GM19324 (cell line): ENCODE measurements around the gene TSKU.
"Not testable (repeated sequence)": the region's sequence is repeated elsewhere in the genome, so short reads cannot be mapped to it uniquely, and the experiment has no call there.

ENCODE experiments used
- ATAC-seq: cut with Tn5 transposase; IDR thresholded peaks from one replicate; pipeline ENCODE4 v1.9.1; 2021; ENCODE audit warnings: mild to moderate bottlenecking, moderate library complexity; ENCODE audit not compliant: unreplicated experiment, low FRiP score

TSKU gene

DNA sequence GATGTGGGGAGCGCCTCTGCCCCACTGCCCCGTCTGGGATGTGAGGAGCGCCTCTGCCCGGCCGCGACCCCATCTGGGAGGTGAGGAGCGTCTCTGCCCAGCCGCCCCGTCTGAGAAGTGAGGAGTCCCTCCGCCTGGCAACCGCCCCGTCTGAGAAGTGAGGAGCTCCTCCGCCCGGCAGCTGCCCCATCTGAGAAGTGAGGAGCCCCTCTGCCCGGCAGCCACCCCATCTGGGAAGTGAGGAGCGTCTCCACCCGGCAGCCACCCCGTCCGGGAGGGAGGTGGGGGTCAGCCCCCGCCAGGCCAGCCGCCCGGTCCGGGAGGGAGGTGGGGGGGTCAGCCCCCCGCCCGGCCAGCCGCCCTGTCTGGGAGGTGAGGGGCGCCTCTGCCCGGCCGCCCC is 38.2 kb downstream of the TSKU start:
- ATAC-seq: not testable (repeated sequence)

DNA sequence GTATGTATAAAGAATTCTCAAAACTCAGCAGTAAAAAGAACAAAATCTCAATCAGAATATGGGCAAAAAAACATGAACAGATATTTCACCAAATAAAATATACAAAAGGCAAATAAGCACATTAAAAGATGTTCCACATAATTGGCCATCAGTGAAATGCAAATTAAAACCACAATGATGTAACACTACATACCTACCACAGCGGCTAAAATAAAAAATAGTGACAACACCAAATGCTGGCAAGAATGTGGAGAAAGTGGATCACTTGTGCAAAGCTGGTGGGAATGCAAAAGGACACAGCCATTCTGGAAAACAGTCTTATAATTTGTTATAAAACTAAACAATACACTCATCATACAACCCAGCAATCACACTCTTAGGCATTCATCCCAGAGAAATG is 39.2 kb downstream of the TSKU start:
- ATAC-seq: no peak

DNA sequence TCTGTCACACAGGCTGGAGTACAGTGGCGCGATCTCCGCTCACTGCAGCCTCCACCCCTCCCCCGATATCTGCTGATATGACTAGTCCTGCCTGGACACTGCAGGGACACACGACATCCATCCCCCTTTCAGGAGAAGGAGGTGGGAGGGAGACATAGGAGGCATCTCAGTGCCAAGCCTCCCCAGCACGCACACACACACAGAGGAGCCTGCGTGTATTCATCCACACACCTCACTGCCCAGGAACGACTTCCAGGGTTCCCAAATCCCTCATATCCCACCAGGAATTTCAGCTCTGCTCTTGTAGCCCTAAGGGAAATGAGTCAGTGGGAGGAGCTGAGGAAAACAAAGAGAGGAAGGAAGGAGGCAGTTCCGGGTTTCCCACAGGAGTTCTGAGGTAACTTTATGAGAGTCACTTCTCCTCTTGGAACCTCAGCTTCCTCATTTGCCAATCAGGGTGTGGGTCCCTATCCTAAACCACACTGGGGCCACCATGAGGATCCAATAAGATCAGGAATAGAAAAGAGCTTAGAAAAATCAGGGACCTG is 40.4 kb downstream of the TSKU start:
- no peak for ATAC-seq

DNA sequence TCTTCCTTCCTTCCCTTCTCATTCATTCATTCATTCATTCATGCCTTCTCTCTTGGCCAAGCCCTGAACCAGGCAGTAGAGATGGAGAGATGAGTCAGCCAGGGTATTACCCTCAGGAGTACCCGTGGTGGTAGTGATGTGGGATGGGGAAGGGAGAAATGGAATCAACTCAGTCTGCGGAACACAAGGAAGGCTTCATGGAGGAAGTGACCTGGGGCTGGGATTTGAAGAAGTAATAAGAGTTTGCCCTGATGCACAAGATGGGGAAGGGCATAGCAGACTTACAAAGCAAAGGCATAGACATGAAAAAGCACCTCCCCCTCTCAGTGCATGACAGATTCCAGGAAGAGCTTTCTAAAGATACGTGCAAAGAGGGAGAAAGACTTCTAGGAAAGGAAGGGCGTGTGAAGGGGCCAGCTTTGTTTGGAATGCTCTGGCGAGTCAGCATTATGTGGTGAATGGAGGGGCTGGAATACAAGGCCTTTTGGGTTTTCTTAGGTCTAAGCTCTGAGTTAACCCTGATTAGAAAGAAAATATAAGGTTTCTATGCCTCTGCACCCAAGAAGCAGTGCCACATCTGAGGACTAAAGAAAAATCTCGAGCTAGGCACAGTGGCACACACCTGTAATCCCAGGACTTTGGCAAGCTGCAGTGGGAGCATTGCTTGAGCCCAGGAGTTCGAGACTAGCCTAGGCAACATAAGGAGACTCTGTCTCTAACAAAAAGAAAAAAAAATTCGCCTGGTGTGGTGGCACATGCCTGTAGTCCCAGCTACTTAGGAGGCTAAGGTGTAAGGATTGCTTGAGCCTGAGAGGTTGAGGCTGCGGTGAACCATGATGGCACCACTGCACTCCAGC is 41.2 kb downstream of the TSKU start:
- ATAC-seq: no peak

DNA sequence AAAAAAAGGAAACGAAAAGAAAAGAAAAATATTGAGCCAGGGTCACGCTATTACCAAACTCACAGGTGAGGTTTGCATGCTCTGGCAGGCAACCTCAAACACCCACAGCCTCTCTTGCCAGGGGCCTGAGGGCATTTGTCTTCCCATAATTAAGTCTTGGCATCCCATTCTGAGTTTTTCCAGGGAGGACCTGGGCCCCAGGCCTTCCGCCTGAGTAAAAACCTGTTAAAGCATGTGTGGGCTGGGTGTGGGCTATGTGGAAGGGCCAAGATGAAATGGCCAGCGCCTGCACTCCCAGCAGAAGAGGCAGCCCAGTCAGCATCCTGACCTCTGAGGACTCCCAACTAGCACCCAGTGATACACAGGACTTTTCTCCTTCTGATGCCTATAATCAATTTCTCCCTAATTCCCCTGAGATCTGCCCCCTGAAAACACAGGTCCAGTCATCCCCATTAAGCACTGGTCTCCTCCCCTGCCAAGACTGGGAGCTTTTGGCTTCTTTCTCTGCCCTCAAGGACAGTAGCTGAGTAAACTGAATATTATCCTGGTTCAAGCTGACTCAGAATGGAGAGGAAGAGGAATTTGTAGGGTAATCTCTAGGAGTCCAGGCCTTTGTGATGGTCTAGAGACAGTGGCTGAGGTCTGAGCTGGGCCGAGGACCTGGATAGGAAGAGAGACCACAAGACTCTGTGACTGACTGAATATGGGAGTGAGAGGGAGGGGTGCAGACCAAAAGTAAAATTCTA is 42.0 kb downstream of the TSKU start:
- no peak for ATAC-seq

DNA sequence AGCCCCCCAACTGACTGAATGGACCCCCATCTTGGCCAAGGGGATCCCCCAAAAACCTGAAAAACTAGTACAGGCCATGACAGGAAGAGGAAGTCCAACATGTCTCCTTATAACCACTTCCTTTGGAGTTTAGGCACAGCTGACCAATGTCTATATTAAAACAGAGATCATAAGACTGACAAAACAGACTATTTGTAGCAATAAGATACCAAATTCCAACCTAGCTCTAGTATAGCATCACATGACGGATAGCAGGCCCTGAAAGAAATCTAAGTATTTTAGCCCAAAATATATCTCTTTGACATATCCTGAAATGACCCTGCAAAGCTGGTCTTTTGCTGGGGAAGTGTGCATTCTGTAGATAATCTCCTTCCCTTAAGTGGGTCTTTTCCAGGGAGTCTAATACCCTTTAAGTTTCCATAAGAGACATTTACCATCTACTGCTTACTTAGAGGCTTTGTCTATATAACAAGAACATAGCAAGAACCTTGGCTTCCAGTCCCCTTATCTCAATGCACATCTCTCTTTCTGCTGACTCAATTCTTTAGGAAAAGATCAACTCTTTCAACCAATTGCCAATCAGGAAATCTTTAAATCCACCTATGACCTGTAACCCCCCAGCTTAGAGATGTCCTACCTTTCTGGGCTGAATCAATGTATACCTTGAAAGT is 42.7 kb downstream of the TSKU start:
- ATAC-seq: no peak

DNA sequence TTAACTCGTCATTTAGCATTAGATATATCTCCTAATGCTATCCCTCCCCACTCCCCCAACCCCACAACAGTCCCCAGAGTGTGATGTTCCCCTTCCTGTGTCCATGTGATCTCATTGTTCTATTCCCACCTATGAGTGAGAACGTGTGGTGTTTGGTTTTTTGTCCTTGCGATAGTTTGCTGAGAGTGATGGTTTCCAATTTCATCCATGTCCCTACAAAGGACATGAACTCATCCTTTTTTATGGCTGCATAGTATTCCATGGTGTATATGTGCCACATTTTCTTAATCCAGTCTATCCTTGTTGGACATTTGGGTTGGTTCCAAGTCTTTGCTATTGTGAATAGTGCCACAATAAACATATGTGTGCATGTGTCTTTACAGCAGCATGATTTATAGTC is 43.4 kb downstream of the TSKU start:
- ATAC-seq: not testable (repeated sequence)

DNA sequence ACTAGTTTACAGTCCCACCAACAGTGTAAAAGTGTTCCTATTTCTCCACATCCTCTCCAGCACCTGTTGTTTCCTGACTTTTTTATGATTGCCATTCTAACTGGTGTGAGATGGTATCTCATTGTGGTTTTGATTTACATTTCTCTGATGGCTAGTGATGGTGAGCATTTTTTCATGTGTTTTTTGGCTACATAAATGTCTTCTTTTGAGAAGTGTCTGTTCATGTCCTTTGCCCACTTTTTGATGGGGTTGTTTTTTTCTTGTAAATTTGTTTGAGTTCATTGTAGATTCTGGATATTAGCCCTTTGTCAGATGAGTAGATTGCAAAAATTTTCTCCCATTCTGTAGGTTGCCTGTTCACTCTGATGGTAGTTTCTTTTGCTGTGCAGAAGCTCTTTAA is 43.8 kb downstream of the TSKU start:
- ATAC-seq: not testable (repeated sequence)

DNA sequence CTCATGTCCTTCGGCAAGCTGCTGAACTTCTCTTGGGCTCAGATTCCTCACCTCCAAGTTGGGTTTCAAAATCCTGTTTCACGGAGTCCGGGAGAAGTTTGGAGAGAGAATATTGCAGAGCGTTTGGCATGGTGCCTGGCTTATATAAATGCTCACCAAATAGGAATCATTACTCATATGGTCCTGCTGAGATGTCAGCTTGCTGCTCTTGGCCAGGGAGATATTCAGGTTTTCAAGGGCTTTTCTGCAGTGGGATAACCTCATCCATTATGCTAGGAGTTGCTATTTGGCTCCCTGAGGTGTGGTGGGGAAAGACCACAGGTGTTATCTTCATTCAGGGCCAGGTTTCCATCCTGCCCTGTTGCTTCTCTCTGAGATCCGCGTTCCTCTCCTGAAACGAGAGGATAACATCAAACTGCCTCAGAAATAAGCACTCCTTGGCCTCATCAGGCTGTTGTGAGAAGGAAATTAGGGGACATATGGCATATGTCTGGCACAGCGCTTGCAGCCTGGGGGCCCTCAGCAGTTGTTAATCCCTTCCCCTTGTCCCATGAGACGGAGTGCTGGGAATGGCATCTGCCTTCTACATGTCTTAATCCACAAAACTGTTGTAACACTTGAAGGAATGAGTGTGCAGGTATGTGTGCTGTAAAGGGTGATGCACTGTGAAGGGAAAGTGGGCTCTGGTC is 47.6 kb downstream of the TSKU start:
- ATAC-seq: no peak

DNA sequence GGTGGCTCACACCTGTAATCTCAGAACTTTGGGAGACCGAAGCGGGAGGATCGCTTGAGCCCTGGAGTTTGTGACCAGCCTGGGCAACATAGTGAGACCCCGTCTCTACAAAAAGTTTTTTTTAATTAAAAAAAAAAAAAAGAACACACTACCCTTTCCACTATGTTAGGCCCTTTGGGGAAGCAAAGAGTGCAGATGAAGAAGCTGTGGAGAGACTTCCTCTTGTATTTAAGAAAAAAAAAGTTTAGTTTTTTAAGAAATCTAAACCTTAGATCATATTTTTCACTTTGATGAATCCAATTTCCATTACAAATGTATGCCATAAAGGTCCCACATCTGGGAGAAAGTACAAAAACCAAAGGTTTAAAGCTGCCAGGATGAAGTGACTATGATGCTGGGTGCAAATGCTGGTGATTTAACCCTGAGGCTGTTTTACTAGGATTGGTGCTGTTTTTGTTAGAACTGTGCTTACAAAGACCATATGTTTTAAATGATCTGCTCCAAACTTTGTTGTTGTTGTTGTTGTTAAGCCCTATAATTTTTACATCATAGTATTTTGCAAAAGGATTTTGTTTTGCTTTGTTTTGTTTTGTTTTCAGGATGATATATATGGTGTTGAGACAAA is 48.6 kb downstream of the TSKU start:
- ATAC-seq: no peak

DNA sequence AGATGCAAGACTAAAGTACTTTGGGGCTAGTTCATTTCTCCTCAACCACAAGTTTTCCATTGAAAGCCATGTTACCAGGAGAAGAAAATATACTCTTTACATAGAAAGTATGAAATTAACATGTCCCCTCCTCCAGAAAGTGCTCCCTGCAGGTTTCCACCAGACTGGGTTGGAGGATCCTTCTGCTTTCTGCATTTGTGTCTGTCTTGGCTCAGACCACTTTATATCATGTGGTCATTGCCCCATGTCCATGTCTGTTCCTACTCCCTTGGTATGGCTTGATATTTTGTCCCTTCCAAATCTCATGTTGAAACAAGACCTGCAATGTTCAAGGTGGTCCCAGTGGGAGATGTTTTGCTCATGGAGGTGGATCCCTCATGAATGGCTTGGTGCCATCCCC is 49.2 kb downstream of the TSKU start:
- ATAC-seq: no peak

DNA sequence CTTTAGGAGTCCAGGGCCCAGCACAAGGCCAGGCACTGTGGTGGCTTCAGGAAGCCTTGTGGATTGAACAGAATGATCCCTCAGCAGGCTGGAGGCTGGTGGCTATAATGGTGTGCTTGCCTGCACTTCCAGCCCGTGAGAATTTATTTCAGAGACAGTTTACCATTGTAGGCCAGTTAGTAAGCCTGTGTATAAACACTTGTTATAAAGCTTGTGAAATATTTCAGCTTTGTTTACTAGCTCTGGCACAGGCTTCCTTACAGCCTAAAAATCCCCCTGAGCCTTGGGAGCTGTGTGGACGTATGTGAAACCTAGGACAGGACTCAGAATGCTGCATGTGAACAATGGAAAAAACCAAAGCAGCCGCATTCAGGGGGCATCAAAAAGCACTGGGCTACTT is 51.0 kb downstream of the TSKU start:
- ATAC-seq: no peak

DNA sequence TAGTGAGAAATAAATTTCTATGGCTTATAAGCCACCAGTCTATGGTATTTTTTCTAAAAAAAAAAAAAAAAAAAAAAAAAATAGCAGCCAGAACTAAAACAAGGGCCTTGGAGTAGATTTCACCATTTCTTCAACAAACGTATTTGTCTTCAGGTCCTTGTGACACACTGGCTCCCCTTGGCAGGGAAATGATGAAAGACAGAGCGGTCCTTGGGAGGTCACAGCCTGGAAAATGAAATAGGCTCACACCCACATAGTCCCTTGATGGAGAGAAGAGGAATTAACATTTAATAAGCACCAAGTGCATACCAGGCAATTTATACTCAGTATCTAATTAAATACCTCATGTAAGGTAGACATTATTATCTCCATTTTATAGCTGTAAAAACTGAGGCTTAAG is 51.9 kb downstream of the TSKU start:
- no peak for ATAC-seq

DNA sequence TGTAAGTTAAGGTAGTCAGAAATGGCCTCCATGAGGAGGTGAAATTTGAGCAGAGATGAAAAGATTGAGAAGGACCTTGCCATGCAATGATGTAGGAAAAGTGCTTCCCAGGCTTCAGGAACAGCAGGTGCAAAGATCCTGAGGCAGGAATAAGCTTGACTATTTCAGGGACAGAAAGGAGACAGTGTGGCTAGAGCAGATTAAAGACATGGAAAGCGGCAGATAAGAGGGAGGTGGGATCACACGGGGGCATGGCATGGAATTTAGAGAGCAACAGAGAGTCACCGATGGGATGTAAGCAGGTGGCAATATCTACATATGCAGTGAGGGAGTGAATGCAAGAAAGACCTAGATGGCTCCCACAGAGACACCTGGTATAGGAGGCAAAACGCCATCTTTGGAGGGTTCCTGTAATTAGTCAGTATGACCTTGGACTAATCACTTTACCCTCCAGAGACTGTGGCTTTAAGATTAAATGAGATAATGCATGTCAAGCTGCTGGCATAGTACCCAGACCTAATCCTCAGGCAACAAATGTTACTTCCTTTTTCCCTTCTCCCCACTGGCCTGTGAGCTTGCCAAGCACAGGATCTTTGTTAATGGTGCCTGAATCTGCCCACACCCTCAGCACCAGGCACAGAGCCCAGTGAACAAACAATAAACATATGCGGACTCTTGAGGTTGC is 52.9 kb downstream of the TSKU start:
- no peak for ATAC-seq

DNA sequence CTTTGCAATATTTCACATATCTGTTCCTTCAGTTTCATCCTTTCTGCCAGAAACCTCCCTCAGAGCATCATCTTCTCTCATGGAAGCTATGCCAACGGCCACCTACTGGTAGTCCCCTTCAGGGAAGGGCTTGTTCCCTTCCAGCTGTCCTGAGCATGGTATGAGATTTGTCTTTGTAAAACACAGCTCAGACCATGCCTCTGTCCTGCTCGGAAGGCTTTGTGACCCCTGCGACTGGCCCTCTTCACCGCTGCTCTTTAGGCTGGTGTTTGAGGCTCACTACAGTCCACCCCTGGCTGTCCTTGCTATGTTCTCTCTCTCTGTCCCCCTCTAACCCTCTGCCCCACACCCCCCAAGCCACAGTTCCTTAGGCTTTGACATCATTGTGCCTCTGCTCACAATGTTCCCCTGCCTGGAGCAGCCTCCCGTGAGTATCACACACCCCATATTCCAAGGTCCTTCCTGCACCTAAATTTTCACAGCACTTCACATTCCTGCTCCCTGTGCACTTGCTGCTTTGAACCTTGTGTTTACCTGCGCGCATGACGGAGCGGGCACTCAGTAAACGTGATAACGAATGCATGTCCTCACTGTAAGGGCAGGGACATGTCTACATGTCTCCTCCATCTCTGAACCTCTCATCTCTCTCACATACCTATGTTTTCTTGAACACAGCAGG is 53.6 kb downstream of the TSKU start:
- no peak for ATAC-seq

DNA sequence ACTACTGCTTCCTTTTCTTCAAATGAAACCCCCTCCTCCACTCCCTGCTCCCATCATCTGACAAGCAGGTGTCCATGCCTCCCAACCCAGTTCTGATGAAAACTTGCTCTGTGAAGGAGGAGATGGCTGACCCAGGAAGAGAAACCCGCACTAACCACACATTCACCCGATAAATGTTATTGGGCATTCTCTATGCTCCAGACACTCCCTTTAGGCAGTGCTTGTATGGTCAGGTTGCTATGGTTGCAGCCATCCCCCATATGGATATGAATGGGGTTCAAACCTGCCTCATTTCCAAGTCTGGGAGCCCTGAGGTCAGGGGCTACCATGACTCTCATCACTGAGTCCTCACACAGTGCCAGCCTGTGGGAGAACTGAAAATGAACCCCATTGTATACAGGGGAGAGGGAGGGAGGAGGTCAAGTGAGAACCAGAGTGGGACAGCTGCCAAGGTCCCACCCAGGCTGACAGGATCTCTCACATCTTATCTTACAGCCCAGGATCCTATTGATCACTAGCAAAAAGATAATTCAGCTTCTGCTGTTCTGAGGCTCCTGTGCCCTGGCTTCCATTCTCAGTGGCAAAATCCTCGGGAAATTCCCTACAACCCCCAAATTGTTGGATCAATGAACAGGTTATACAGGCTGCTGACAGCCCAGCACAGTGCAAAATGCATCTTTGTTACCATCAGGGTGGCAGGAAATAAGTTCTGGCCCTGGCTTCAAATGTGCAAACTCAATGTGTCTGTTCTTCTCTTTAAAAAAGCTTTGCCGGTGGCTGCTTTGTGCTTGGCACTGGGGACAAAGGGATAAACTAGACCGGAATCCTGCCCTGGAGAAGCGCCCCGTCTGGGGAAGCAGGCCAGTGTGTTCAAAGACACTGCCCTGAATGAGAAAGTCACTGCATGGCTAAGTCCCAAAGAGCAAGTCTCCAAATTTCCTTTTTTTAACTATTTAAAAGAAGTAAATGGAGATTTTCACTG is 54.8 kb downstream of the TSKU start:
- no peak for ATAC-seq

DNA sequence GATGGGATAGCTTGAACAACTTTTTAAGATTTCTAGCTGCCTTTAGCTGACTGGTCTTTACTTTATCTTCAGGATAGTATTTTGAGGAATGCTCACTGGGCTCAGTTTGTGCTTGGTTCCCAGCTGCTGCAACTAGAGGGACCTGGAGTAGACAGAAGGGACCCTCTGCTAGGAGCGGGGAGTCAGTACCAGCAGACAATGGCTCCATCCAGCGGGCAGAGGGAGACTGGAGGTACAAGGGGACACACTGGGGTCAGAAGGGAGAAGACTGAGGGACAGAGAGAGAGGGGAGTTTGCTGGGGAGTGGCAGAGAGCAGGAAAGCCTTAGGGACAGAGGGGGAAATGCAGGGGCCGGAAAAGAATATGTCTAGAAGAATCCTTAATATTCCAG is 55.5 kb downstream of the TSKU start:
- ATAC-seq: no peak

DNA sequence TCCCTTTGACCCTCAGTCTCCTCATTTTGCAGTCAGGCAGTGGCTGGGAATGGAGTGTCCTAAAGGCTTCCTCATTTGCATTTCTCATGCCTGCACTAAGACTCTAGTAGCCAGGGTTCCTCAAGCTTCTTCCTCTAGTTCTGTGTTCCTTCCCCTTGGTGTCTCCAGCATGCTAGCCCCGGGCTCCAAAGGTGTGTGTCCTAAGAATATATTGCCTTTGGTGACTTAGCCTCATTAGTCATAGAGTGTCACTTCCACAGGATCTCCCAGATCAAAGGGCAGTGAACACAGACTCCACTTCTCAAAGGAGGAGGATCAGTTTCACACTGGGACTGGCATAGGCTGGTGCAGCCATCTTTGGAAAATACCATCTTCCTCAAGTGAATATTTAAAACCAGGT is 56.2 kb downstream of the TSKU start:
- no peak for ATAC-seq
